Neural cell (in vitro differentiated cells): ENCODE data around the gene LGI4.

Source experiments
- EP300 ChIP-seq: fragments of 450-650 bp; conservative IDR thresholded peaks from 2 replicates; pipeline ENCODE4 v1.6.1; 2014; ENCODE audit warnings: antibody characterized with exemption, mild to moderate bottlenecking, moderate library complexity; ENCODE audit not compliant: poor library complexity, severe bottlenecking
- EZH2 ChIP-seq: fragments of 200-600, 300-800 bp; shearing (Covaris generic), sonication (generic); IDR thresholded peaks from 2 replicates; pipeline ENCODE4 v1.6.1; 2014; ENCODE audit warnings: antibody characterized with exemption, low read length, borderline replicate concordance, mild to moderate bottlenecking; ENCODE audit not compliant: insufficient read depth, poor library complexity, severe bottlenecking
- MXI1 ChIP-seq: fragments of 450-650 bp; conservative IDR thresholded peaks from 2 replicates; pipeline ENCODE4 v1.6.1; 2014; ENCODE audit warnings: antibody characterized with exemption, mild to moderate bottlenecking; ENCODE audit not compliant: poor library complexity, severe bottlenecking
- POLR2AphosphoS5 ChIP-seq: IDR thresholded peaks from 2 replicates; pipeline ENCODE4 v1.6.1; 2012
- RAD21 ChIP-seq: fragments of 450-650 bp; conservative IDR thresholded peaks from 2 replicates; pipeline ENCODE4 v1.6.1; 2014; ENCODE audit warnings: antibody characterized with exemption, mild to moderate bottlenecking, moderate library complexity
- SMC3 ChIP-seq: fragments of 450-650 bp; conservative IDR thresholded peaks from 2 replicates; pipeline ENCODE4 v1.6.1; 2014; ENCODE audit warnings: antibody characterized with exemption, mild to moderate bottlenecking, moderate library complexity; ENCODE audit not compliant: poor library complexity
- TAF1 ChIP-seq: IDR thresholded peaks from 2 replicates; pipeline ENCODE4 v1.6.1; 2012; ENCODE audit warnings: low read depth
- TF ChIP-seq, protein P1 (sequence below): fragments of 450-650 bp; IDR thresholded peaks from 2 replicates; pipeline ENCODE4 v1.5.1; 2014; ENCODE audit warnings: antibody characterized with exemption, mild to moderate bottlenecking, moderate library complexity; ENCODE audit not compliant: poor library complexity, severe bottlenecking
- TF ChIP-seq, protein P2 (sequence below): IDR thresholded peaks from 2 replicates; pipeline ENCODE4 v1.6.1; 2012; ENCODE audit warnings: borderline replicate concordance

DNA sequence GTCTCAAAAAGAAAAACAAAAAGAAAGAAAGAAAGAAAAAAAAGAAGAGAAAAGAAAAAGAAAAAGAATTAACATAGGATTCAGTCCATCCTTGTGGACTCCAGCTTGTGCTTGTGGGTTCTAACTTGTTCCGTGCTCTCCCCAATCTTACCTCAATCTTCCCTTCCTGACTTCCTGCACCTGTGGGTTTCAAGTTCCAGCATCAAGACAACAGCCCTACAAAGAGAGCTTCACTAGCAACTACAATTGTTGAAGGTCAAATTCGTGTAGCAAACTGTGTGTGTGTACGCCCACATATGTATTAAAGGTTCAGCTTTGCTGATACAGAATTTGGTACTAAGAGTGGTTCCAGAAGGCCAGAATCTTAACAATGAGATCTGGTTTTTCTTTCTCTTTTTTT is 45.0 kb upstream of the LGI4 start:
- TF ChIP-seq, protein P1, sequence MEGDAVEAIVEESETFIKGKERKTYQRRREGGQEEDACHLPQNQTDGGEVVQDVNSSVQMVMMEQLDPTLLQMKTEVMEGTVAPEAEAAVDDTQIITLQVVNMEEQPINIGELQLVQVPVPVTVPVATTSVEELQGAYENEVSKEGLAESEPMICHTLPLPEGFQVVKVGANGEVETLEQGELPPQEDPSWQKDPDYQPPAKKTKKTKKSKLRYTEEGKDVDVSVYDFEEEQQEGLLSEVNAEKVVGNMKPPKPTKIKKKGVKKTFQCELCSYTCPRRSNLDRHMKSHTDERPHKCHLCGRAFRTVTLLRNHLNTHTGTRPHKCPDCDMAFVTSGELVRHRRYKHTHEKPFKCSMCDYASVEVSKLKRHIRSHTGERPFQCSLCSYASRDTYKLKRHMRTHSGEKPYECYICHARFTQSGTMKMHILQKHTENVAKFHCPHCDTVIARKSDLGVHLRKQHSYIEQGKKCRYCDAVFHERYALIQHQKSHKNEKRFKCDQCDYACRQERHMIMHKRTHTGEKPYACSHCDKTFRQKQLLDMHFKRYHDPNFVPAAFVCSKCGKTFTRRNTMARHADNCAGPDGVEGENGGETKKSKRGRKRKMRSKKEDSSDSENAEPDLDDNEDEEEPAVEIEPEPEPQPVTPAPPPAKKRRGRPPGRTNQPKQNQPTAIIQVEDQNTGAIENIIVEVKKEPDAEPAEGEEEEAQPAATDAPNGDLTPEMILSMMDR: no peak
- TF ChIP-seq MXI1: no peak
- no peak for TF ChIP-seq POLR2AphosphoS5
- no peak for TF ChIP-seq TAF1
- TF ChIP-seq, protein P2, sequence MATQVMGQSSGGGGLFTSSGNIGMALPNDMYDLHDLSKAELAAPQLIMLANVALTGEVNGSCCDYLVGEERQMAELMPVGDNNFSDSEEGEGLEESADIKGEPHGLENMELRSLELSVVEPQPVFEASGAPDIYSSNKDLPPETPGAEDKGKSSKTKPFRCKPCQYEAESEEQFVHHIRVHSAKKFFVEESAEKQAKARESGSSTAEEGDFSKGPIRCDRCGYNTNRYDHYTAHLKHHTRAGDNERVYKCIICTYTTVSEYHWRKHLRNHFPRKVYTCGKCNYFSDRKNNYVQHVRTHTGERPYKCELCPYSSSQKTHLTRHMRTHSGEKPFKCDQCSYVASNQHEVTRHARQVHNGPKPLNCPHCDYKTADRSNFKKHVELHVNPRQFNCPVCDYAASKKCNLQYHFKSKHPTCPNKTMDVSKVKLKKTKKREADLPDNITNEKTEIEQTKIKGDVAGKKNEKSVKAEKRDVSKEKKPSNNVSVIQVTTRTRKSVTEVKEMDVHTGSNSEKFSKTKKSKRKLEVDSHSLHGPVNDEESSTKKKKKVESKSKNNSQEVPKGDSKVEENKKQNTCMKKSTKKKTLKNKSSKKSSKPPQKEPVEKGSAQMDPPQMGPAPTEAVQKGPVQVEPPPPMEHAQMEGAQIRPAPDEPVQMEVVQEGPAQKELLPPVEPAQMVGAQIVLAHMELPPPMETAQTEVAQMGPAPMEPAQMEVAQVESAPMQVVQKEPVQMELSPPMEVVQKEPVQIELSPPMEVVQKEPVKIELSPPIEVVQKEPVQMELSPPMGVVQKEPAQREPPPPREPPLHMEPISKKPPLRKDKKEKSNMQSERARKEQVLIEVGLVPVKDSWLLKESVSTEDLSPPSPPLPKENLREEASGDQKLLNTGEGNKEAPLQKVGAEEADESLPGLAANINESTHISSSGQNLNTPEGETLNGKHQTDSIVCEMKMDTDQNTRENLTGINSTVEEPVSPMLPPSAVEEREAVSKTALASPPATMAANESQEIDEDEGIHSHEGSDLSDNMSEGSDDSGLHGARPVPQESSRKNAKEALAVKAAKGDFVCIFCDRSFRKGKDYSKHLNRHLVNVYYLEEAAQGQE: no peak
- no peak for TF ChIP-seq RAD21
- TF ChIP-seq EP300: no peak
- TF ChIP-seq EZH2: no peak
- no peak for TF ChIP-seq SMC3
